HG03469 (cell line): Measurements from ENCODE around the gene GTSF1L.

Experiments used
- ATAC-seq: cut with Tn5 transposase; IDR thresholded peaks from one replicate; pipeline ENCODE4 v1.9.1; 2021; ENCODE audit warnings: mild to moderate bottlenecking, moderate library complexity, moderate number of reproducible peaks; ENCODE audit not compliant: unreplicated experiment

The GTSF1L gene

DNA sequence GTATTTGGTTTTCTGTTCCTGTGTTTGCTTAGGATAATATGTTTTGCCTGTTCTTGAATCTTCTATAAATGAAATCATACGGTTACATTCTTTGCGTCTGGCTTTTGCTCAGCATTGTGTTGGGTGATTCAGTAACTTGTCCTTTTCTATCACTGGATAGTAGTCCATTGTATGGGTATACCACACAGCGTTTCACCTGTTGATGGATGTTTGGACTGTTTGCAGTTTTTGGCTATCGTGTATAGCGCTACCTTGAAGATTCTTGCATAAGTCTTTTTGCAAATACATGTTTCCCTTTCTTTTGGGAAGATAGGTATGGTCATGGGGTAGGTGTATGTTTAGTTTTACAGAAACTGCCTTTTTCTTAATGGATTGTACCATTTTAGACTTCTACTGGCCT lies 50.4 kb downstream of the GTSF1L start:
- ATAC-seq, result no peak
